ENCODE results near the gene SRR.

SRR gene

GRCh38 chr17:2366747-2367494 lies 63.2 kb downstream of the SRR start:
- no peaks in the 10 kb centered on the region for H3K27me3 ChIP-seq (ENCODE audit: control insufficient read depth, insufficient read depth, low read length)
- no peak overlapping the region for H3K4me2 ChIP-seq (ENCODE audit: low read length)
- H3K9ac ChIP-seq, result no peak overlapping the region
- TF ChIP-seq CTCF (IDR thresholded peaks at IDR 0.05), result no peak
- no peaks in the 10 kb centered on the region for H3K36me3 ChIP-seq (ENCODE audit: control insufficient read depth, insufficient read depth, low read length)
- H2AFZ ChIP-seq, result no peak overlapping the region
- no peaks in the 10 kb centered on the region for H3K4me1 ChIP-seq
- H3K4me3 ChIP-seq (ENCODE audit: low read depth, low read length), result no peak overlapping the region
- H3K79me2 ChIP-seq, result no peaks in the 10 kb centered on the region
- no peak overlapping the region for H3K27ac ChIP-seq
- no peaks in the 10 kb centered on the region for H3K9me3 ChIP-seq (ENCODE audit: control insufficient read depth, low read length)

- no peak for TF ChIP-seq CTCF (IDR thresholded peaks at IDR 0.05)
- Histone ChIP-seq H3K4me1 (no peaks in the 10 kb centered on the region), H3K36me3 (ENCODE audit: control insufficient read depth, insufficient read depth, low read length) (no peaks in the 10 kb centered on the region)
These were observed 64.6 kb downstream of the SRR start for GRCh38 chr17:2368359-2368758.

GRCh38 chr17:2369039-2369438 lies 65.3 kb downstream of the SRR start:
- Histone ChIP-seq H3K9me3 (ENCODE audit: control insufficient read depth, low read length) (no peaks in the 10 kb centered on the region), H2AFZ (no peak overlapping the region), H3K4me1 (no peaks in the 10 kb centered on the region), H3K4me2 (ENCODE audit: low read length) (no peak overlapping the region), H3K27me3 (ENCODE audit: control insufficient read depth, insufficient read depth, low read length) (no peaks in the 10 kb centered on the region), H3K9ac (no peak overlapping the region), H3K27ac (no peak overlapping the region), H3K79me2 (no peaks in the 10 kb centered on the region), H3K36me3 (ENCODE audit: control insufficient read depth, insufficient read depth, low read length) (no peaks in the 10 kb centered on the region), H3K4me3 (ENCODE audit: low read depth, low read length) (no peak overlapping the region)
- no peak for TF ChIP-seq CTCF (IDR thresholded peaks at IDR 0.05)

More at GRCh38 chr17:2368359-2368758, 64.6 kb downstream of the SRR start:
- Histone ChIP-seq H3K4me3 (ENCODE audit: low read depth, low read length) (no peak overlapping the region), H3K4me2 (ENCODE audit: low read length) (no peak overlapping the region), H3K27me3 (ENCODE audit: control insufficient read depth, insufficient read depth, low read length) (no peaks in the 10 kb centered on the region), H3K9ac (no peak overlapping the region), H3K27ac (no peak overlapping the region), H3K79me2 (no peaks in the 10 kb centered on the region), H3K9me3 (ENCODE audit: control insufficient read depth, low read length) (no peaks in the 10 kb centered on the region), H2AFZ (no peak overlapping the region)

- no peak overlapping the region for H3K4me2 ChIP-seq (ENCODE audit: low read length)
- TF ChIP-seq CTCF (IDR thresholded peaks at IDR 0.05), result no peak
- H2AFZ ChIP-seq, result no peak overlapping the region
- no peaks in the 10 kb centered on the region for H3K9me3 ChIP-seq (ENCODE audit: control insufficient read depth, low read length)
- H3K4me3 ChIP-seq (ENCODE audit: low read depth, low read length), result no peak overlapping the region
- no peak overlapping the region for H3K9ac ChIP-seq
- no peaks in the 10 kb centered on the region for H3K36me3 ChIP-seq (ENCODE audit: control insufficient read depth, insufficient read depth, low read length)
- no peaks in the 10 kb centered on the region for H3K27me3 ChIP-seq (ENCODE audit: control insufficient read depth, insufficient read depth, low read length)
- no peaks in the 10 kb centered on the region for H3K79me2 ChIP-seq
- H3K27ac ChIP-seq, result no peak overlapping the region
- no peaks in the 10 kb centered on the region for H3K4me1 ChIP-seq
These were observed 65.9 kb downstream of the SRR start for GRCh38 chr17:2369551-2370210.

Data from parathyroid adenoma (tissue), 2 donors.